ENCODE data around the gene GPR37.

Gene GPR37

GRCh38 chr7:124779620-124780019 lies 14.0 kb upstream of the GPR37 start:
- no peak for DNase-seq

- DNase-seq: no peak
These were observed 13.6 kb upstream of the GPR37 start for GRCh38 chr7:124779194-124779593.

- DNase-seq: no peak
These were observed 11.7 kb upstream of the GPR37 start for GRCh38 chr7:124777268-124777667.

- DNase-seq: no peak
These were observed 10.6 kb upstream of the GPR37 start for GRCh38 chr7:124776153-124776552.

- DNase-seq: no peak
These were observed 9.8 kb upstream of the GPR37 start for GRCh38 chr7:124775422-124775821.

- no peak for DNase-seq
These were observed 8.3 kb upstream of the GPR37 start for GRCh38 chr7:124773938-124774337.

- DNase-seq: no peak
These were observed 7.7 kb upstream of the GPR37 start for GRCh38 chr7:124773339-124773738.

- no peak for DNase-seq
These were observed 3.5 kb upstream of the GPR37 start for GRCh38 chr7:124769136-124769535.

- no peak for DNase-seq
These were observed 2.9 kb upstream of the GPR37 start for GRCh38 chr7:124768525-124768924.

GRCh38 chr7:124764847-124765400 lies 668 bp downstream of the GPR37 start:
- DNase-seq: no peak

GRCh38 chr7:124764051-124764846 lies 1.3 kb downstream of the GPR37 start:
- no peak for DNase-seq

- DNase-seq: no peak
These were observed 2.9 kb downstream of the GPR37 start for GRCh38 chr7:124762611-124763143.

- DNase-seq: no peak
These were observed 4.4 kb downstream of the GPR37 start for GRCh38 chr7:124761164-124761715.

GRCh38 chr7:124758327-124758726 lies 7.3 kb downstream of the GPR37 start:
- no peak for DNase-seq

GRCh38 chr7:124754576-124755268 lies 10.9 kb downstream of the GPR37 start:
- no peak for DNase-seq

- DNase-seq: no peak
These were observed 13.3 kb downstream of the GPR37 start for GRCh38 chr7:124752310-124752709.

- DNase-seq: no peak
These were observed 14.6 kb downstream of the GPR37 start for GRCh38 chr7:124751027-124751426.

GRCh38 chr7:124747072-124747471 lies 18.5 kb downstream of the GPR37 start:
- DNase-seq: no peak

- no peak for DNase-seq
These were observed 27.0 kb downstream of the GPR37 start for GRCh38 chr7:124738639-124739038.

GRCh38 chr7:124737760-124738300 lies 27.8 kb downstream of the GPR37 start:
- DNase-seq: no peak

GRCh38 chr7:124728610-124729009 lies 37.0 kb downstream of the GPR37 start:
- DNase-seq: no peak

- DNase-seq: no peak
These were observed 40.9 kb downstream of the GPR37 start for GRCh38 chr7:124724507-124725192.

- DNase-seq: no peak
These were observed 41.5 kb downstream of the GPR37 start for GRCh38 chr7:124724079-124724478.
